KMS-11 (cell line): Measurements from ENCODE around the gene GNA12.

Experiments used
- H2AFZ ChIP-seq: fragments of 200-600 bp; sonication (generic); 2 replicates; pipeline ENCODE4 v1.6.1; 2016; ENCODE audit warnings: antibody characterized with exemption, mixed run types, low read depth
- H3K27ac ChIP-seq: fragments of 200-600 bp; sonication (generic); 2 replicates; pipeline ENCODE4 v1.6.1; 2016; ENCODE audit warnings: mild to moderate bottlenecking, mixed run types
- H3K27me3 ChIP-seq: fragments of 200-600 bp; sonication (generic); 2 replicates; pipeline ENCODE4 v1.6.1; 2017; ENCODE audit warnings: mild to moderate bottlenecking, low read depth, mixed run types, moderate library complexity; ENCODE audit not compliant: insufficient read depth
- H3K36me3 ChIP-seq: fragments of 200-600 bp; sonication (generic); 2 replicates; pipeline ENCODE4 v1.6.1; 2017; ENCODE audit warnings: mild to moderate bottlenecking, mixed run types; ENCODE audit not compliant: insufficient read depth
- H3K4me1 ChIP-seq: fragments of 200-600 bp; sonication (generic); 2 replicates; pipeline ENCODE4 v1.6.1; 2016; ENCODE audit warnings: mild to moderate bottlenecking, low read depth, mixed run types; ENCODE audit not compliant: poor library complexity, severe bottlenecking
- H3K4me2 ChIP-seq: fragments of 200-600 bp; sonication (generic); 2 replicates; pipeline ENCODE4 v1.7.0; 2016; ENCODE audit warnings: mild to moderate bottlenecking, mixed run types
- H3K4me3 ChIP-seq: fragments of 200-600 bp; sonication (generic); IDR thresholded peaks from 2 replicates; pipeline ENCODE4 v1.6.1; 2017; ENCODE audit warnings: low read depth, low read length, mixed read lengths; ENCODE audit not compliant: insufficient read depth
- H3K79me2 ChIP-seq: fragments of 200-600 bp; sonication (generic); 2 replicates; pipeline ENCODE4 v1.6.1; 2016; ENCODE audit warnings: low read depth, mixed run types; ENCODE audit not compliant: insufficient read depth
- H3K9ac ChIP-seq: fragments of 200-600 bp; sonication (generic); 2 replicates; pipeline ENCODE4 v1.6.1; 2016; ENCODE audit warnings: mild to moderate bottlenecking, mixed run types
- H4K20me1 ChIP-seq: fragments of 200-600 bp; sonication (generic); 2 replicates; pipeline ENCODE4 v1.6.1; 2016; ENCODE audit warnings: mild to moderate bottlenecking, mixed run types; ENCODE audit not compliant: insufficient read depth
- CTCF ChIP-seq: fragments of 200-600 bp; sonication (generic); conservative IDR thresholded peaks from 2 replicates; pipeline ENCODE4 v1.6.1; 2017; ENCODE audit warnings: low read depth, mild to moderate bottlenecking, antibody characterized with exemption, low read length, moderate library complexity, mixed read lengths

The GNA12 gene

DNA sequence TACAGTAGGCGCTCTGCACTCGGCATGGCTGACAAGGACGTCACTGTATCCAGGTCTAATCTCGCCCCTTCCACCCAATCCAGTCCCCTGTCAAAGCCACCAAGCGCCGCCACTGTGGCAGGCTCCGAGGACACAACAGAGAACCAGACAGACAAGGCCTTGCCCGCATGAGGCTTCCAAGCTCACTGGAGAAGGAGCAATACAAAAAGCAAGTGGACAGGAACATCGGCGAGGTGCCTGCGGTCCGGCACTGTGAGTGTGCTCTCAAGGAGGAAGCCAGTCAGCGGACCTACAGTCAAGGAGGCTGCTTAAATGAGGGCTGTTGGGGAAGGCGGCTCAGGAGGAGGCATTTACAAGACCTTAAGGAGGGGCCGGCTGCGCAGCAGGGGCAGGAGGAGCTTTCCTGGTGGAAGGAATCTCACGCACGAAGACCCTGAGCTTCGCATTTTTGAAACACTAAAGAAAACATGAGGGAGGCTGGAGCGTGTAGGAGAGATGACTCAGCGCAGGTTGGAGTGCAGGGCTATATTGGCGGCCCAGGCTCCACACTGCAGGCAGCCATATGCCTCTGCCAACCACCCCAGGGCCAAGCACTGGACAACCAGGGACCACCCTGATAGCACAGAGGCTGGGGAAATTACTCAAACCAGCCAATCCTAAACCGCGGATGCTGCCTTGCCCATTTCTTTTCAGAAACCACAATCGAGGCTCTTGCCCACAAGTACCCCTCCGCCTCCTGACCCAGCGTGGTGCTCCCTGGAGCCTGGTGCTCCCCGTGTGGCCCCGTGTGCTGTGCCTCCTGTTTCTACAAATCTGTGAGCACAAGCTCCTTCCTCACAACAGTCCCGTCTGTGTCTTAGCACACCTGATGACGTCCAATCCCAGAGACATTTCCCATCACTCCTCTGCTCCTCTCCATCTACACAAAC, 28.9 kb downstream of the GNA12 start:
- Histone ChIP-seq H2AFZ (no peak overlapping the region), H3K4me1 (peaks cover 18% of the 10 kb centered on the region), H3K36me3 (no peaks in the 10 kb centered on the region), H4K20me1 (no peaks in the 10 kb centered on the region), H3K4me3 (no peak overlapping the region), H3K79me2 (peaks cover 60% of the 10 kb centered on the region), H3K9ac (no peak overlapping the region), H3K27ac (no peak overlapping the region), H3K27me3 (no peaks in the 10 kb centered on the region), H3K4me2 (no peak overlapping the region)
- TF ChIP-seq CTCF = no peak

GRCh38 chr7:2814186-2814945, 29.7 kb downstream of the GNA12 start:
- no peak for TF ChIP-seq CTCF
- Histone ChIP-seq H3K27me3 (no peaks in the 10 kb centered on the region), H4K20me1 (no peaks in the 10 kb centered on the region), H2AFZ (no peak overlapping the region), H3K4me1 (peaks cover 10% of the 10 kb centered on the region), H3K79me2 (peaks cover 52% of the 10 kb centered on the region), H3K9ac (no peak overlapping the region), H3K4me3 (no peak overlapping the region), H3K27ac (no peak overlapping the region), H3K36me3 (no peaks in the 10 kb centered on the region), H3K4me2 (no peak overlapping the region)

- H3K9ac ChIP-seq = no peak overlapping the region
- H3K79me2 ChIP-seq = peaks cover 44% of the 10 kb centered on the region; the same call in 1 of the 2 replicates
- no peak overlapping the region for H2AFZ ChIP-seq
- no peak overlapping the region for H3K4me2 ChIP-seq
- no peak for TF ChIP-seq CTCF
- no peaks in the 10 kb centered on the region for H3K36me3 ChIP-seq
- no peak overlapping the region for H3K27ac ChIP-seq
- no peaks in the 10 kb centered on the region for H4K20me1 ChIP-seq
- no peak overlapping the region for H3K4me3 ChIP-seq
- peaks cover 2% of the 10 kb centered on the region for H3K4me1 ChIP-seq
- no peaks in the 10 kb centered on the region for H3K27me3 ChIP-seq
Measured at GRCh38 chr7:2813350-2814185, 30.5 kb downstream of the GNA12 start.

- no peak overlapping the region for H3K27ac ChIP-seq
- no peak for TF ChIP-seq CTCF
- H3K79me2 ChIP-seq = peaks cover 36% of the 10 kb centered on the region; the same call in 1 of the 2 replicates
Measured at GRCh38 chr7:2812831-2813230, 31.3 kb downstream of the GNA12 start.

More at GRCh38 chr7:2812831-2813230, 31.3 kb downstream of the GNA12 start:
- Histone ChIP-seq H3K4me3 (no peak overlapping the region), H3K9ac (no peak overlapping the region), H2AFZ (no peak overlapping the region), H3K36me3 (no peaks in the 10 kb centered on the region), H3K4me1 (no peaks in the 10 kb centered on the region), H3K4me2 (no peak overlapping the region), H4K20me1 (no peaks in the 10 kb centered on the region), H3K27me3 (no peaks in the 10 kb centered on the region)
